ENCODE data around the gene C11orf91. TPM values are rescaled to one million over a fixed set of nuclear protein-coding genes. Genes with fewer than 3 reads are reported as not detected.

Gene C11orf91
- total and polyA plus RNA-seq, 2 donors (not counting 3 experiments of a cell fraction or from before 2014, with no cell fraction given) = 0.94 to 2.1 TPM

DNA sequence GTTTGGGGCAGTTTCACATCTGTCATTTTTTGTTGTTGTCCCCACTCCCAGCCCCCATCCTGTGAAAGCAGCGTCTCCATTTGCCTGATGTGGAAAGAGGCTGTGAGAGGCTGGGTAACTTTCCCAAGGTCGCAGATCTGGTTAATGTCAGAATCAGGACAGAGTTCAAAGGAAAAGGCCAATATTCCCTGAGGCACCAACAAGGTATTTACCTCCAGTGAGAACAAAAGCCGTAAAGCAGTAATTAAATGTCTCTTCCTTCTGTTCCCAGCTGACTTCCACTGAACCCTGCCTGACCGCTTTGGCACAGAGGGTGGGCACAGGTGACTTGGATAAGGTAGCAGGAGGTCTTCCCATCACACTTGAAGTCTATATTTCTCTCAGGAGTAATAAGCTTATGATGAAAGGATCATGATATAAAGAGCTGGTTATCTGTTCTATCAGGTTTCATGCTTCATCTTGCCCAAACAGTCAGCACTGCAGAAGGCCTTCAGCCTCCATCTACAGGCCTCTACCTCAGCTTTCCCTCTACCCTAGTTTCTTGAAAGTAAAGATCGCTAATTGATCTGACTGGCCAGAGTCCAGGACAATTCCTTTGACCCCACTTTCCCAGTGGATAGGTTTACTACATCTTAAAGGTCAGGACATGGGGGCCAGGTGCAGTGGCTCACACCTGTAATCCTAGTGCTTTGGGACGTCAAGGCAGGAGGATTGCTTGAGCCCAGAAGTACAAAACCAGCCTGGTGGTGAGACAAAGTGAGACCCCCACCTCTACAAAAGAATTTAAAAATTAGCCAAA lies 9.4 kb downstream of the C11orf91 start:
- Histone ChIP-seq H3K9ac (replicated peaks; ENCODE audit: extremely low read depth, insufficient read depth, low read length) (peak overlapping the region; percentile 93), H3K79me2 (ENCODE audit: control insufficient read depth, insufficient read depth, low read length) (no peaks in the 10 kb centered on the region), H4K20me1 (replicated peaks; ENCODE audit: control insufficient read depth, extremely low read depth, insufficient read depth, low read length) (no peaks in the 10 kb centered on the region), H3K4me1 (ENCODE audit: control insufficient read depth, extremely low read depth, insufficient read depth, low read length) (peaks cover 69% of the 10 kb centered on the region), H3K27ac (ENCODE audit: insufficient read depth, low read depth, low read length) (peak overlapping the region; percentile 91), H3K9me3 (replicated peaks; ENCODE audit: control insufficient read depth, insufficient read depth, low read length) (no peaks in the 10 kb centered on the region), H3K4me3 (replicated peaks in 1 of 3; ENCODE audit: insufficient read depth in 1 of 3, low read depth in 1 of 3, low read length in 3 of 3) (no peak overlapping the region), H3K4me2 (ENCODE audit: insufficient read depth, low read length) (peak overlapping the region; percentile 44), H3K27me3 (ENCODE audit: control insufficient read depth in 2 of 2, insufficient read depth in 2 of 2, low read length in 2 of 2) (no peaks in the 10 kb centered on the region), H3K36me3 (ENCODE audit: control insufficient read depth in 2 of 2, extremely low read depth in 1 of 2, insufficient read depth in 2 of 2, low read length in 2 of 2) (no peaks in the 10 kb centered on the region), H2AFZ (ENCODE audit: low read depth, low read length) (no peak overlapping the region), H3K9me1 (replicated peaks; ENCODE audit: control insufficient read depth, extremely low read depth, insufficient read depth, low read length) (no peaks in the 10 kb centered on the region)
- DNase-seq (ENCODE audit: low read depth, low spot score) (no peak), FAIRE-seq (no peak)
- TF ChIP-seq GATA2 (IDR thresholded peaks at IDR 0.05; ENCODE audit: insufficient read depth, insufficient read length, low read depth, low read length) = no peak
- TF ChIP-seq, protein P1, sequence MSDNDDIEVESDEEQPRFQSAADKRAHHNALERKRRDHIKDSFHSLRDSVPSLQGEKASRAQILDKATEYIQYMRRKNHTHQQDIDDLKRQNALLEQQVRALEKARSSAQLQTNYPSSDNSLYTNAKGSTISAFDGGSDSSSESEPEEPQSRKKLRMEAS (IDR thresholded peaks at IDR 0.05; ENCODE audit: insufficient read depth, insufficient read length) = no peak
- peak; percentile 28 for TF ChIP-seq POLR2A (IDR thresholded peaks at IDR 0.05; ENCODE audit: low read depth, low read length)
- ChIA-PET CTCF (interaction anchor here (0.9 to 12.5 kb wide), 16 partner anchors 11 to 530 kb away, joined by 3 to 171 read pairs (median 5); partner anchors contain the start of genes C11orf91, CD59 and CSTF3), POLR2A (interaction anchor here (0.6 to 4.5 kb wide), 5 partner anchors 10 to 349 kb away, joined by 3 to 73 read pairs (median 4); partner anchors contain the start of gene C11orf91)
- no TSS peak for BruUV-seq (replicated peaks)
- intact Hi-C loops (cut with micrococcal nuclease) = loop anchor here (2.0 kb wide), 2 partner anchors 44 to 432 kb away; no protein-coding TSS in a partner anchor
- dilution Hi-C loops (cut with MboI; ENCODE audit: extremely low pct_ligation_motif_present, low sequenced_read_pairs) = no loop called here

DNA sequence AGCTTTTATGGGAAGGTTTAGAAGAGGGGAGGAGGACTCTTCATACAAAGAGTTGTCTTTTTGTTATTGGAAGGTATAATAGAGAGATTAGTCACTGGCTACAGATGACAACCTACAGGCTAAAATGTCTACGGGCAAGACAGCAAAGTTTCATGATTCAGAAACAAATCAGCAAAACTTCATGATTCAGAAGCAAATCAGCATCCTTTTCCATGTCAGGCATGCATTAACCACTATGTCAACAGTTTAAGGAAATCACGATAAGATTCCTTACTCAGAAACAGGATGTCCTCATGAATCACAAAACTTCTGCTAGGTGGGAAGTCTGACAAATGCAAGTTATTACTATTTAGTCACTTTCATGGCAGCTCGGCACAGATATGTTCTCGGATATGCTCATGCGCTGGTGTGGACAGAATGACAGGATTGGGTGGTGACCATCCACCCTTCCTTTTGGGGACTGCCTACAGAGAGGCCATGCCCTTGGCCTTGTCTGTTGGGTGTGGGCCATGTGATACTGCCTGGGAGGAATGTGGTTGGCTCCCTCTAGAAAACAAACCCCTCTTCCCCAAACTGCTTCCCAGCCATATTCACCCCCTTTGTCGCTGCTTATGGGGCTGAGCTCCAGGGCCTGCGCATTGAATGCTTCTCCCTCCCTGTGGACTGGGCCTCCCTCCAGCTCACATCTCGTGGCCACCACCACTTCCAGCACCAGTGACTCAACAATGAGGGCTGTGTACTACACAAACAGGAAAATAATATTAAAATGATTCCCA lies 10.1 kb downstream of the C11orf91 start:
- no peaks in the 10 kb centered on the region for H4K20me1 ChIP-seq (replicated peaks; ENCODE audit: control insufficient read depth, extremely low read depth, insufficient read depth, low read length)
- H2AFZ ChIP-seq (ENCODE audit: low read depth, low read length) = no peak overlapping the region
- intact Hi-C loops (cut with micrococcal nuclease) (loop anchor here (1.0 to 2.0 kb wide), 7 partner anchors 33 to 529 kb away; partner anchors contain the start of genes CD59 and CSTF3), dilution Hi-C loops (cut with MboI; ENCODE audit: extremely low pct_ligation_motif_present, low sequenced_read_pairs) (no loop called here)
- H3K9me1 ChIP-seq (replicated peaks; ENCODE audit: control insufficient read depth, extremely low read depth, insufficient read depth, low read length) = no peaks in the 10 kb centered on the region
- H3K4me3 ChIP-seq (replicated peaks in 1 of 3; ENCODE audit: insufficient read depth in 1 of 3, low read depth in 1 of 3, low read length in 3 of 3) = no peak overlapping the region
- H3K27ac ChIP-seq (ENCODE audit: insufficient read depth, low read depth, low read length) = peak overlapping the region; percentile 91
- no TSS peak for BruUV-seq (replicated peaks)
- H3K4me1 ChIP-seq (ENCODE audit: control insufficient read depth, extremely low read depth, insufficient read depth, low read length) = peaks cover 68% of the 10 kb centered on the region
- no peaks in the 10 kb centered on the region for H3K27me3 ChIP-seq (ENCODE audit: control insufficient read depth in 2 of 2, insufficient read depth in 2 of 2, low read length in 2 of 2)
- H3K9ac ChIP-seq (replicated peaks; ENCODE audit: extremely low read depth, insufficient read depth, low read length) = peak overlapping the region; percentile 93
- no peaks in the 10 kb centered on the region for H3K79me2 ChIP-seq (ENCODE audit: control insufficient read depth, insufficient read depth, low read length)
- no peaks in the 10 kb centered on the region for H3K36me3 ChIP-seq (ENCODE audit: control insufficient read depth in 2 of 2, extremely low read depth in 1 of 2, insufficient read depth in 2 of 2, low read length in 2 of 2)
- TF ChIP-seq JUN (IDR thresholded peaks at IDR 0.05; ENCODE audit: borderline replicate concordance, insufficient read depth, insufficient read length, low read depth) = peak; percentile 99
- no peak for TF ChIP-seq EZH2 (IDR thresholded peaks at IDR 0.05; ENCODE audit: borderline replicate concordance, low read depth, low read length, severe bottlenecking)
- TF ChIP-seq POLR2A (IDR thresholded peaks at IDR 0.05; ENCODE audit: low read depth, low read length) = peak; percentile 94
- TF ChIP-seq, protein P1 (IDR thresholded peaks at IDR 0.05; ENCODE audit: insufficient read depth, insufficient read length) = no peak
- peak; percentile 100 for TF ChIP-seq FOS (IDR thresholded peaks at IDR 0.05; ENCODE audit: borderline replicate concordance, insufficient read depth, low read length)
- no peak for TF ChIP-seq MYC (IDR thresholded peaks at IDR 0.05; ENCODE audit: low read depth, low read length)
- TF ChIP-seq GATA2 (IDR thresholded peaks at IDR 0.05; ENCODE audit: insufficient read depth, insufficient read length, low read depth, low read length) = peak; percentile 97
- TF ChIP-seq POLR2AphosphoS5 (IDR thresholded peaks at IDR 0.05; ENCODE audit: insufficient read depth, low read depth, low read length) = peak; percentile 97
- FAIRE-seq (peak; percentile 96), DNase-seq (ENCODE audit: low read depth, low spot score) (peak; percentile 98)
- H3K4me2 ChIP-seq (ENCODE audit: insufficient read depth, low read length) = peak overlapping the region; percentile 51
- H3K9me3 ChIP-seq (replicated peaks; ENCODE audit: control insufficient read depth, insufficient read depth, low read length) = no peaks in the 10 kb centered on the region
- ChIA-PET CTCF (interaction anchor here (0.7 to 12.5 kb wide), 14 partner anchors 12 to 524 kb away, joined by 3 to 171 read pairs (median 8); partner anchors contain the start of genes C11orf91 and CD59), POLR2A (interaction anchor here (1.3 to 4.5 kb wide), 5 partner anchors 11 to 348 kb away, joined by 3 to 73 read pairs (median 7); partner anchors contain the start of genes C11orf91 and CD59)

Data from endothelial cell of umbilical vein (primary cell).